Erythroblast (primary cell): ENCODE data around the gene TACR2.

Source experiments
- GATA1 ChIP-seq: IDR thresholded peaks from 2 replicates; pipeline ENCODE4 v1.6.1; 2011; ENCODE audit warnings: low read depth, mild to moderate bottlenecking, control low read depth, low read length, moderate library complexity
- POLR2A ChIP-seq: IDR thresholded peaks from 2 replicates; pipeline ENCODE4 v1.6.1; 2011; ENCODE audit warnings: mild to moderate bottlenecking, low read length

GRCh38 chr10:69459893-69460575 lies 43.3 kb upstream of the TACR2 start:
- TF ChIP-seq GATA1 (no peak), POLR2A (no peak)
